Measurements from ENCODE around the gene SLC22A16.
A peak's percentile ranks its signal among the peaks of the same experiment; 100 is the strongest.
"Not testable (repeated sequence)": the region's sequence is repeated elsewhere in the genome, so short reads cannot be mapped to it uniquely, and the experiment has no call there.

SLC22A16 gene, protein sequence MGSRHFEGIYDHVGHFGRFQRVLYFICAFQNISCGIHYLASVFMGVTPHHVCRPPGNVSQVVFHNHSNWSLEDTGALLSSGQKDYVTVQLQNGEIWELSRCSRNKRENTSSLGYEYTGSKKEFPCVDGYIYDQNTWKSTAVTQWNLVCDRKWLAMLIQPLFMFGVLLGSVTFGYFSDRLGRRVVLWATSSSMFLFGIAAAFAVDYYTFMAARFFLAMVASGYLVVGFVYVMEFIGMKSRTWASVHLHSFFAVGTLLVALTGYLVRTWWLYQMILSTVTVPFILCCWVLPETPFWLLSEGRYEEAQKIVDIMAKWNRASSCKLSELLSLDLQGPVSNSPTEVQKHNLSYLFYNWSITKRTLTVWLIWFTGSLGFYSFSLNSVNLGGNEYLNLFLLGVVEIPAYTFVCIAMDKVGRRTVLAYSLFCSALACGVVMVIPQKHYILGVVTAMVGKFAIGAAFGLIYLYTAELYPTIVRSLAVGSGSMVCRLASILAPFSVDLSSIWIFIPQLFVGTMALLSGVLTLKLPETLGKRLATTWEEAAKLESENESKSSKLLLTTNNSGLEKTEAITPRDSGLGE

GRCh38 chr6:110476046-110476849, at the start of gene SLC22A16:
Gene SLC22A16, minus strand, starts transcription at chr6:110476613. Its CDS starts 39 bp downstream, at chr6:110476574.
- DNase-seq (ENCODE audit: low spot score) = peak; percentile 52

DNA sequence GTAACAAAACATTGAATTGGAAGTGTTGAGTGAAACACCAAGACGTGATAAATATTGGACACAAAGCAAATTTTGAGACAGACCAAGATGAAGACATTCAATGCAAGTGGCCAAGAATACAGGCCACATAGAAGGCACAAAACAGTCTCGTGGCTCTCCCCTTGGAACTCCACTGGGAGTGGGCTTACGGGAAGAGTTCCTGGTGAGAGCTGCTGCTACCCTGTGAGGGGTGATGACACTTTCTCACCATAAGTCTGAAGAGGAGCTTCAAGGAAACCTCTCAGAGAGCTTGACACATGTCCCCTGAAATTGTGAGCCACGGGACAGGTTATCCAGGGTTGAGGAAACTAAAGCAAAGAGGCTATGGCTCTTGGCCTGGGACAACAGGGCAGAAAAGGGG, 48.6 kb upstream of the SLC22A16 start:
- DNase-seq (ENCODE audit: low spot score) = no peak

DNA sequence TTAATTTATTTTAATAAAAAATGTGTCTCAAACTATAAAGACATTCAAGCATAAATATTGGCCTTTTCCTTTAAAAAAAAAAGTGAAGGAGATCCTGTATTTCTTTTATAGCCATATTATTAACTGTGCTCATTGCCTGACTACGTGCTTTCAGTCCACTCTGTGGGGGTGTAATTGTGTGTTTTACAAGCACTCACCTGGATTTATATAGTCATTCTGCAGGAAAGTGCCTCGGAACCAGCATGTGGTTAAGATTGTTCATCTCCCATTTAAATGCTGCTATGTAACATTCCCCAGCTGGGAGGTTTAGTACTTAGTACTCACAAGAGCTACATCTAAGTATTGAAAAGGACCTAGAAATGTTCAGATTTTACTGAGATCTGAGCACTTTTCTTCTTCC, 47.9 kb upstream of the SLC22A16 start:
- no peak for DNase-seq (ENCODE audit: low spot score)

DNA sequence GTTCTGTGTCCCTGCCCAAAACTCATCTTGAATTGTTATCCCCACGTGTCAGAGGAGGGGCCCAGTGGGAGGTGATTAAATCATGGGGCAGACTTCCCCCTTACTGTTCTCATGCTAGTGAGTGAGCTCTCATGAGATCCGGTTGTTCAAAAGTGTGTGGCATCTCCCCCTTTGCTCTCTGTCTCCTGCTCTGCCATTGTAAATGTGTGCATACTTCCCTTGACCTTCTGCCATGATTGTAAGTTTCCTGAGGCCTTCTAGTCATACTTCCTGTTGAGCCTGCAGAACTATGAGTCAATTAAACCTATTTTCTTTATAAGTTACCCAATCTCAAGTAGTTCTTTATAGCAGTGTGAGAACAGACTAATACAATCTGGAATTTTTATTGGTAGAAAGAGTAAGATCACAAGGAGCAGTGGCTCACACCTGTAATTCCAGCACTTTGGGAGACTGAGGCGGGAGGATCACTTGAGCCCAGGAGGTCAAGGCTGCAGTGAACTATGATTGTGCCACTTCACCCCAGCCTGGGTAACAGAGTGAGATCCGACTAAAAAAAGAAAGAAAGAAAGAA, 47.1 kb upstream of the SLC22A16 start:
- no peak for DNase-seq (ENCODE audit: low spot score)

- DNase-seq (ENCODE audit: low spot score) = no peak
Measured at GRCh38 chr6:110522427-110522826, 46.0 kb upstream of the SLC22A16 start.

GRCh38 chr6:110520992-110521543, 44.7 kb upstream of the SLC22A16 start:
- no peak for DNase-seq (ENCODE audit: low spot score)

- no peak for DNase-seq (ENCODE audit: low spot score)
Measured at GRCh38 chr6:110520209-110520965, 44.0 kb upstream of the SLC22A16 start.

DNA sequence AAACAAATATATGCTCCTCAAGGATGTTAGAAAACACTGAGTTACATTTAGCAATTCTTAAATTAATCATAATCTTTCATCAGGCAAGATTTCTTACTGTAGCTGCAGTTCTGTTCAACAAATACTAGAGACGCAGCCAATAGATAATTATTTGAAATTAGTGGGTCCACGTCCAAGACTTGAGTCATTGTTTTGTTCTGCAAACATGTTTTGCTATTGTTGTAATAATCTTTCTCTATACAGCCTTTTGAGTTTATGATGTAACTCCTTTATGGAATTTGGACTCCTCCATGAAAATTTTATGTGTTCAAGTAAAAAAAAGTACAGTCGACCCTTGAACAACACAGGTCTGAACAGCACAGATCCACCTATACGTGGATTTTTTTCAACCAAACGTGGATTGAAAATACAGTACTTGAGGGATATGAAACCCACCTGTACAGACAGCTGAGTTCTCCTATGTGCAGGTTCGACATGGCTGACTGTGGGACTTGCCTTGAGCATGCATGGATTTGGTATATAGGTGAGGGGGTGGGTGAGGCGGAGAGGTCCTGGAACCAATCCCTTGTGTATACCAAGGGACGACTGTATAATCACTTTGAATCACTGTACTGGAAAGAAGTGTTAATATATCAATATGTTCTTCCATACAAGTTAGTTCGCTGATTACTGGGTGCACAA, 41.3 kb upstream of the SLC22A16 start:
- DNase-seq (ENCODE audit: low spot score) = no peak

- DNase-seq (ENCODE audit: low spot score) = no peak
Measured at GRCh38 chr6:110517034-110517433, 40.6 kb upstream of the SLC22A16 start.

DNA sequence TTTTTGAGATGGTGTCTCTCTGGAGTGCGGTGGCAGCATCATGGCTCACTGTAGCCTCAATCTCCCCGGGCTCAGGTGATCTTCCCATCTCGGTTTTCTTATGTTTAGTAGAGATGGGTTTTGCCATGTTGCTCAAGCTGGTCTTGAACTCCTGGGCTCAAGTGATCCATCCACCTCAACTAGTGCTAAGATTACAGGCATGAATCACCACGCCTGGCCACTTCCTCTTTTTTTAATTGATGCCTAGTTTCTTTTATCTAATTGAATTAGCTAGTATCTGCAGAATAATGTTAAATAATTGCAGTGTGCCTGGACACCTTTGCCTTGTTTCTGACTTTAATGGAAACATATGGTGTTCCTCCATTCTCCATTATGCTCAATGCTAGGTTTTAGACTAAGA, 38.4 kb upstream of the SLC22A16 start:
- no peak for DNase-seq (ENCODE audit: low spot score)

DNA sequence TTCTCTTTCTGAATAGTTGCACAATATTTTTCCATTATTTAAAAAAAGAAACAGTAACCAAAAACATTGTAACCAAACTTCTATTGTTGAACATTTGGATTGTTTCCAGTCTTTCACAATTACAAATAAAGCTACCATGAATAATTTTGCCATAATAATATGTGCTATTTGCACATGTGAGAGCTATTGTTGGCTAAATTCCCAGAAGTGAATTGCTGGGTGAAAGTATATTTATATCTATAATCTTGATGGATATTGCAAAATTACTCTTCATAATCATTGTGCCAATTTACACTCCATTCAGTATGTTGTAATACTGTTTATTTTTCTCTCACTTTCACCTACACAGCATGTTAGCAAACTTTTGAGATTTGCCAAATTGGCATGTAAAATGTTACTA, 36.6 kb upstream of the SLC22A16 start:
- DNase-seq (ENCODE audit: low spot score) = no peak

GRCh38 chr6:110512549-110512948, 36.1 kb upstream of the SLC22A16 start:
- DNase-seq (ENCODE audit: low spot score) = not testable (repeated sequence)

- no peak for DNase-seq (ENCODE audit: low spot score)
Measured at GRCh38 chr6:110511401-110511800, 35.0 kb upstream of the SLC22A16 start.

- DNase-seq (ENCODE audit: low spot score) = no peak
Measured at GRCh38 chr6:110509617-110510241, 33.3 kb upstream of the SLC22A16 start.

DNA sequence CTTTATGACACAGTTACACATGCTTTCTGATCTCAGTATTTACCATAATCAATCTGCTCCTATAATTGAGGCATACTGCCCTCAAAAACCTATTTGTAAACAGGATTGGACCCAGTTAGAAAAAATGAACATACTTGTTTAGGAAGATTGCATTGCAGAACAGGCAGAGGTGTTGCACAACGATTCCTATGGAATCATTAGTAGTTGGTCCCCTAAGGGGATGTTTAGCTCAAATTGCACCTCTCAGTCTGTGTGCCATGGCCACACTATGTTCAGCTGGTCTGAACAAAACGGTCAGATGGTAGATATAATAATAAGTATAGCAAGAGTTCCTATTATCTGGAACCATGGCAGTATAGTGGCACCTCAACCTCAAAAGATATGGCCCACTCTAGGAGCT, 28.5 kb upstream of the SLC22A16 start:
- DNase-seq (ENCODE audit: low spot score) = not testable (repeated sequence)

DNA sequence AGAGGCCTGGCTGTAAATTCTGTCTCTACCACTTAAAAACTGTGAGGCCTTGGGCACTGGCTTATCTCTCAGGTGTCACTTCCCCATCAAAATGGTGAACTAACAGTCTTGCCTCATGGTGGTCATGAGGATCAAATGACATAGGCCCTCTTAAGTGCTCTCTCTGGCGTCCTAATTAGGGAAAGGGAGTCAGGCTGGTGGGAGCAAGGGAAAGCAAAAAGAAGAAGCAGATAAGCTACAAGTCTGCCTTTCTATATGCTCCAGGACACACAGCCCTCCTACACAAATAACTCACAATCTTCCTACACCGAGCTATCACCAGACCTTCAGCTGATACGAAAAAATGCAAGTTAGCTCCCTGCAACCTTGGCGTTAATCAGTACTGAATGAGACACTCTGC, 19.5 kb upstream of the SLC22A16 start:
- DNase-seq (ENCODE audit: low spot score) = no peak

DNA sequence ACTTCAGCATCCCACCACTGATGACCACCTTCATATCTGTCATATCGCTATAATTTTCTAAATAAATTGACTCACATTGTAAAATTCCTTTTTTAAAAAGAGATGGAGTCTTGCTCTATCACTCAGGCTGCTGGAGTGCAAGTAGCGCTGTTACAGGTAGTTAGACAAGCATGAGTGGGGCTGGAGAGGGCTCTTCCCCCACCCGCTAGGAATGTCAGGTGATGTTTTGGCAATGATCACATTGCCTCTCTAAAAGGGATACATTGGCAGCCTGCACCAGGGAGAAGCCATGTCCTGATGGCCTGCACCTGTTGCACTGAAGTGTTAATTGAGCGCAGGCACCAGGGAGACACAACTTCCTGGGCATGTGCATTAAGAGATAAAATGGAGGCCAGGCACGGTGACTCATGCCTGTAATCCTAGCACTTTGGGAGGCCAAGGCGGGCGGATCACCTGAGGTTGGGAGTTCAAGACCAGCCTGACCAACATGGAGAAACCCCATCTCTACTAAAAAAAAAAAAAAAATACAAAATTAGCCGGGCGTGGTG, 16.9 kb upstream of the SLC22A16 start:
- no peak for DNase-seq (ENCODE audit: low spot score)

GRCh38 chr6:110492584-110492983, 16.2 kb upstream of the SLC22A16 start:
- no peak for DNase-seq (ENCODE audit: low spot score)

GRCh38 chr6:110491644-110492317, 15.4 kb upstream of the SLC22A16 start:
- DNase-seq (ENCODE audit: low spot score) = no peak

GRCh38 chr6:110491299-110491643, 14.9 kb upstream of the SLC22A16 start:
- DNase-seq (ENCODE audit: low spot score) = no peak
